Uterus (tissue), 2 donors: ENCODE data around the gene ANO7.

Experiments
- POLR2A ChIP-seq, 2 donors: fragments of 450-650 bp; IDR thresholded peaks; one replicate each; pipeline ENCODE4 v1.6.1; 2016; ENCODE audit warnings: antibody characterized with exemption in 2 of 2, mild to moderate bottlenecking in 1 of 2, moderate library complexity in 1 of 2
- TF ChIP-seq, protein P1 (sequence below), 4 experiments: fragments of 200-600 bp in 2 of 4; fragments of 450-650 bp in 2 of 4; sonication (generic) in 2 of 4; IDR thresholded peaks; one replicate each; pipeline ENCODE4 v1.5.1; 2016 to 2019; ENCODE audit warnings: antibody characterized with exemption in 4 of 4, mild to moderate bottlenecking in 2 of 4, moderate library complexity in 1 of 4

DNA sequence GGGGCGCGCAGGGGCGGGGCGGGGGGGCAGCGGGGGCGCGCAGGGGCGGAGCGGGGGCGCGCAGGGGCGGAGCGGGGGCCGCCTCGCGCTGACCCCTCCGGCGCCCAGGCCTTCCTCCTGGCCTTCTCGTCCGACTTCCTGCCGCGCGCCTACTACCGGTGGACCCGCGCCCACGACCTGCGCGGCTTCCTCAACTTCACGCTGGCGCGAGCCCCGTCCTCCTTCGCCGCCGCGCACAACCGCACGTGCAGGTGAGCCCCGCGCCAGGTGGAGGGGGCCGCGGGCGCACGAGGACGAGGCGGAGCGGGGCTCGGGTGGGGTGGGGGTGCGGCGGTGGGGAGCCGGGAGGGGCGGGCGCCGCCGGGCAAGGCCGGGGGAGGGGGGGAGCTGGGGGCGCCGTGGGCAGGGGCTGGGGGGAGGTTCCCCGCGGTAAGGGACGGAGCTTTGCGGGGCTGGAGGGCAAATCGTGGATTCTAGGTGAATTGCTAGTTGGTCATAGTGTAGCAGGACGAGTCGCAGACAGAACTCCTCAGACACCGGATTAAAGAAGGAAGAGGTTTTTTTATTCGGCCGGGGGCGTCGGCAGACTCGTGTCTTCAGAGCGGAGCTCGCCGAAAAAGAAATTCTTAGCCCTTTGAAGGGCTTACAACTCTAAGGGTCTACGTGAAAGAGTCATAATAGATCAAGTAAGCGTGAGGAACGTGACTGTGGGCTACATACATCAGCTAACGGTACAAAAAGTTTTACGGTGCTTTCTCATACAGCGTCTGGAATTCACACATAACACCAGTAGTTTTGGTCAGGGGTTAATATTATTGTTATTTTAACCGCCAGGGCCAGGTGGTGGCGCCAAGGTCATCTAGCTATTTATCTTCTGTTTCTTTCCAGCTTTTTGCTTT lies 29.9 kb downstream of the ANO7 start:
- TF ChIP-seq, protein P1, sequence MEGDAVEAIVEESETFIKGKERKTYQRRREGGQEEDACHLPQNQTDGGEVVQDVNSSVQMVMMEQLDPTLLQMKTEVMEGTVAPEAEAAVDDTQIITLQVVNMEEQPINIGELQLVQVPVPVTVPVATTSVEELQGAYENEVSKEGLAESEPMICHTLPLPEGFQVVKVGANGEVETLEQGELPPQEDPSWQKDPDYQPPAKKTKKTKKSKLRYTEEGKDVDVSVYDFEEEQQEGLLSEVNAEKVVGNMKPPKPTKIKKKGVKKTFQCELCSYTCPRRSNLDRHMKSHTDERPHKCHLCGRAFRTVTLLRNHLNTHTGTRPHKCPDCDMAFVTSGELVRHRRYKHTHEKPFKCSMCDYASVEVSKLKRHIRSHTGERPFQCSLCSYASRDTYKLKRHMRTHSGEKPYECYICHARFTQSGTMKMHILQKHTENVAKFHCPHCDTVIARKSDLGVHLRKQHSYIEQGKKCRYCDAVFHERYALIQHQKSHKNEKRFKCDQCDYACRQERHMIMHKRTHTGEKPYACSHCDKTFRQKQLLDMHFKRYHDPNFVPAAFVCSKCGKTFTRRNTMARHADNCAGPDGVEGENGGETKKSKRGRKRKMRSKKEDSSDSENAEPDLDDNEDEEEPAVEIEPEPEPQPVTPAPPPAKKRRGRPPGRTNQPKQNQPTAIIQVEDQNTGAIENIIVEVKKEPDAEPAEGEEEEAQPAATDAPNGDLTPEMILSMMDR (IDR thresholded peaks at IDR 0.05): peak in 3 of 4 experiments; percentile 5 to 25 (median 22)
- TF ChIP-seq POLR2A (IDR thresholded peaks at IDR 0.05): no peak
